Testis (tissue), 3 donors: ENCODE results near the gene NFE2L3. TPM values are rescaled to one million over a fixed set of nuclear protein-coding genes. Genes with fewer than 3 reads are reported as not detected.

Experiments used
- DNase-seq: peaks from one replicate; pipeline ENCODE4 v3.0.0-alpha.2; 2019
- H3K27ac ChIP-seq, 2 donors: fragments of 200-600 bp; sonication (generic); one replicate each; pipeline ENCODE4 v1.5.1; 2019
- H3K27me3 ChIP-seq: fragments of 200-600 bp; sonication (generic); one replicate; pipeline ENCODE4 v1.5.1; 2019
- H3K36me3 ChIP-seq: fragments of 200-600 bp; sonication (generic); one replicate; pipeline ENCODE4 v1.5.1; 2017; ENCODE audit warnings: low read depth; ENCODE audit errors: missing control alignments
- H3K4me1 ChIP-seq: fragments of 200-600 bp; sonication (generic); one replicate; pipeline ENCODE4 v1.5.1; 2019
- H3K4me3 ChIP-seq, 2 donors: fragments of 200-600 bp; sonication (generic); one replicate each; pipeline ENCODE4 v1.5.1; 2017 to 2019
- H3K9me3 ChIP-seq: fragments of 200-600 bp; sonication (generic); one replicate; pipeline ENCODE4 v1.5.1; 2017
- CTCF ChIP-seq, 3 experiments: fragments of 450-650 bp in 2 of 3; fragments of 200-600 bp in 1 of 3; sonication (generic) in 1 of 3; IDR thresholded peaks; one replicate each; pipeline ENCODE4 v1.5.1; 2016 to 2019; ENCODE audit warnings: antibody characterized with exemption in 3 of 3, mild to moderate bottlenecking in 2 of 3, moderate library complexity in 1 of 3
- POLR2A ChIP-seq: fragments of 450-650 bp; IDR thresholded peaks from one replicate; pipeline ENCODE4 v1.6.1; 2017; ENCODE audit warnings: antibody characterized with exemption, mild to moderate bottlenecking, moderate library complexity
- WGBS, 2 donors: methylation state at CpG; one replicate each; pipeline ENCODE4 v1.1.5; 2018; 5-methylcytosine and 5-hydroxymethylcytosine counted together
- intact Hi-C: fragments of 100-400 bp; cut with DNase I; formaldehyde crosslinking; loops from one replicate; pipeline ENCODE4 v1.15.1; 2023; ENCODE audit warnings: low total_unique reads
- polyA plus RNA-seq: library from polyadenylated mRNA; stranded (reverse); fragments of 350-450 nt; fragmentation: Illumina TruSeq; extraction: RNeasy Lipid Tissue Mini Kit (QIAGEN cat#74804); gene quantifications from one replicate; pipeline ENCODE4 v1.2.3, GENCODE V29; 2014; ENCODE audit warnings: low read depth, low replicate concordance; ENCODE audit not compliant: insufficient read depth
- total RNA-seq, 2 donors: library from RNA; depleted of rRNA; stranded (reverse); fragments of >200 nt; gene quantifications; one replicate each; pipeline ENCODE4 v1.2.3, GENCODE V29; 2016

Gene NFE2L3
- total and polyA plus RNA-seq, 3 donors from 2014 or later: 3.3 to 4.2 (median 4.2) TPM

DNA sequence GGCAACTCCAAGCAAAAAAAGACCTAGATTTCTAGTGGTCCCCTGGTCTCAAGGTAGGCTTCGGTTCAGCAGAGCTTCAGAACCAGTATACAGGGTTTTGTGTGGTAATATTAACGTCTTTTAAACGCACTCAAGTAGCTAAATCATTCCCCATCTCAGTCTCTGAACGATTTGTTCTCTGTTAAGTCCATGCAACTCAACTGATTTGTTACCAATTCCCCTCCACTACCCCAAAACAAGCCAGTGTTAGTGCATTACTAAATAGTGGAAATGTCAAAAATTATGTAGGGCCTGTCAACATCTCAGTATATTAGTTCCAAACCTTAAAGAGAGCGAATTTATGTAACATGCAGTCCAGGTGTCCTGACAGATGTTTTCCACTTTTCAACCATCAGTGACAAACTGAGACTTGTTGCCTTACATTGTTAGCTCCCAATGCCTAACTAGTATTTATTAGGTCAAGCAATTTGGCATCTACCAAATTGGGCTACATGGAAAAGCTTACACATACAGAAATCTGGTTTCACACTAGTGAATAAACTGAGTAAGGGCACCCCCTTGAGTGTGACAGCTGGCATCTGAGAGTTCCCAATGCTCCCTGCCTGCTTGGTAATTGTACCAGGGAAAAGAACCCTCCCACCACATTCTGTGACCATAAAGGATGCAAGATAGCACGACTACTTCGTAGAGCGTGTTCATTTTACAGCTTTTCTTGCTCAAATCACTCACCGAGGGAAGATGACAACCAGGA lies 36.4 kb downstream of the NFE2L3 start:
- no peaks in the 10 kb centered on the region for H3K36me3 ChIP-seq
- WGBS, 2 donors: 75 to 81% methylated on average over 9 of the region's 9 CpGs
- no peak for DNase-seq
- peaks cover 3% of the 10 kb centered on the region for H3K4me1 ChIP-seq
- H3K9me3 ChIP-seq: no peaks in the 10 kb centered on the region
- intact Hi-C loops: no loop called here
- H3K4me3 ChIP-seq: no peak overlapping the region
- H3K27me3 ChIP-seq: no peaks in the 10 kb centered on the region
- no peak overlapping the region for H3K27ac ChIP-seq
- TF ChIP-seq POLR2A: no peak
- no peak for TF ChIP-seq CTCF (IDR thresholded peaks at IDR 0.05)

GRCh38 chr7:26188957-26189541 lies 37.1 kb downstream of the NFE2L3 start:
- DNase-seq: no peak
- H3K27me3 ChIP-seq: no peaks in the 10 kb centered on the region
- no peak overlapping the region for H3K27ac ChIP-seq
- WGBS, 2 donors: 84 to 85% methylated on average over 3 of the region's 3 CpGs
- TF ChIP-seq POLR2A (no peak), CTCF (IDR thresholded peaks at IDR 0.05) (no peak)
- intact Hi-C loops: no loop called here
- no peak overlapping the region for H3K4me3 ChIP-seq
- H3K9me3 ChIP-seq: no peaks in the 10 kb centered on the region
- peaks cover 7% of the 10 kb centered on the region for H3K4me1 ChIP-seq
- no peaks in the 10 kb centered on the region for H3K36me3 ChIP-seq

DNA sequence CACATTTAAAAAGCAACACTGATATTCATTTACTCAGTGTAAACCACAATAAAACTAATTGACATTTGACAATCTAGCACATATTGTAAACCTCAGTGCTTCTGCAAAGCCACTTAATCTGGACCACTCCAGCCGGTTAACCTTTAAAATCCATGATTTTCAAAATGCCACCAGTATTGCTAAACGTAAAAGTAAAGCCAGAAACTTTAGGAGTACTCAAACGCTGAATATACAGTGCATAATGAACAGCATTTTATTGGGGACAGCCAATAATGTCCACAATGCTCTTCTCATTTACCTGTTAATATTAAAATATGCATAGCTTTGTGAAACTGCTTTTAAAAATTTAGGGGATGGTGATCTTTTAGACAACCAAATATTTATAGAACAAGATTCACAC lies 37.7 kb downstream of the NFE2L3 start:
- H3K9me3 ChIP-seq: no peaks in the 10 kb centered on the region
- H3K36me3 ChIP-seq: no peaks in the 10 kb centered on the region
- no peak for TF ChIP-seq POLR2A
- TF ChIP-seq CTCF (IDR thresholded peaks at IDR 0.05): no peak
- intact Hi-C loops: no loop called here
- no peak overlapping the region for H3K4me3 ChIP-seq
- no peak for DNase-seq
- H3K4me1 ChIP-seq: peaks cover 10% of the 10 kb centered on the region
- WGBS, 2 donors: 85 to 88% methylated on average over 3 of the region's 3 CpGs
- no peaks in the 10 kb centered on the region for H3K27me3 ChIP-seq
- H3K27ac ChIP-seq: no peak overlapping the region

DNA sequence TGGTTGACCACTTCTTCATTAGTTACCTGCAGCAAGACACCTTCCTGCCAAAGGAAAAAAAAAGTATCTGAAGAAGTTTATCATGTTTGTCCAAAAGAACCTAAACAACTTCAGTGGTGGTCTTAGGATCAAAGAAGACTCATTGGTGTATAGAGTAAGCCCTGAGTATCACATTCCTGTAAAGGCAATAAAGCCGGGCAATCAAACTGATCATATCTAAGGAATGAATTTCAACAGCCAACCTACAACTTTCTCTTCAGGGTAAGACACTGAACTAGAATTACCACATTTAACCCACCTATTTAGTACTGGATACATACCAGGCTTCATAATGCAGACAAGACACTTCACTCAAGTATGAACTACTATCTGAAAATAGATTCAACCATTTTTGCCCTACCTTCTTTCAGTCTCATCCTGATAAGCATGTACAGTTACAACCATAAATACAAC lies 38.4 kb downstream of the NFE2L3 start:
- 85 to 88% methylated on average over 1 of the region's 1 CpG for WGBS, 2 donors
- intact Hi-C loops: no loop called here
- Histone ChIP-seq H3K4me3 (no peak overlapping the region), H3K27me3 (no peaks in the 10 kb centered on the region), H3K27ac (no peak overlapping the region), H3K9me3 (no peaks in the 10 kb centered on the region), H3K4me1 (peaks cover 10% of the 10 kb centered on the region), H3K36me3 (no peaks in the 10 kb centered on the region)
- no peak for DNase-seq
- no peak for TF ChIP-seq POLR2A
- TF ChIP-seq CTCF (IDR thresholded peaks at IDR 0.05): no peak
